Measurements from ENCODE around the gene HDAC1. TPM values are rescaled to one million over a fixed set of nuclear protein-coding genes. Genes with fewer than 3 reads are reported as not detected.
A peak's percentile ranks its signal among the peaks of the same experiment; 100 is the strongest.
"Not testable (repeated sequence)": the region's sequence is repeated elsewhere in the genome, so short reads cannot be mapped to it uniquely, and the experiment has no call there.

Gene HDAC1
- polyA plus RNA-seq (2013, experiment 1 of 2; ENCODE audit: insufficient read length) = 114 TPM
- polyA plus RNA-seq (2013, experiment 2 of 2; ENCODE audit: insufficient read length) = 90.7 TPM

GRCh38 chr1:32291708-32292538, at the start of gene HDAC1:
HDAC1 (plus strand) TSS chr1:32292083; CDS start chr1:32292170, 87 bp downstream.
- peak; percentile 95 for DNase-seq

GRCh38 chr1:32242341-32242851, 49.5 kb upstream of the HDAC1 start:
- no peak for DNase-seq

GRCh38 chr1:32246888-32247273, 45.0 kb upstream of the HDAC1 start, which contains the start of gene FAM167B:
FAM167B (plus strand) TSS chr1:32247222; CDS start chr1:32247422, 200 bp downstream.
- peak; percentile 88 for DNase-seq

- no peak for DNase-seq
These were observed 44.4 kb upstream of the HDAC1 start for GRCh38 chr1:32247452-32247851.

- DNase-seq = peak; percentile 60
These were observed 43.6 kb upstream of the HDAC1 start for GRCh38 chr1:32247983-32248889.

- no peak for DNase-seq
These were observed 41.9 kb upstream of the HDAC1 start for GRCh38 chr1:32249831-32250525.

- no peak for DNase-seq
These were observed 40.8 kb upstream of the HDAC1 start, which contains the start of gene LCK for GRCh38 chr1:32250893-32251716. LCK (plus strand) TSS chr1:32251265; CDS start chr1:32274330, 23,065 bp downstream.

- no peak for DNase-seq
These were observed 36.5 kb upstream of the HDAC1 start for GRCh38 chr1:32255072-32256071.

- DNase-seq = no peak
These were observed 35.2 kb upstream of the HDAC1 start for GRCh38 chr1:32256473-32257226.

GRCh38 chr1:32257227-32257508, 34.7 kb upstream of the HDAC1 start:
- DNase-seq = no peak

- DNase-seq = not testable (repeated sequence)
These were observed 28.7 kb upstream of the HDAC1 start for GRCh38 chr1:32263236-32263593.

- DNase-seq = no peak
These were observed 28.1 kb upstream of the HDAC1 start for GRCh38 chr1:32263744-32264143.

- no peak for DNase-seq
These were observed 26.0 kb upstream of the HDAC1 start for GRCh38 chr1:32265846-32266245.

- DNase-seq = peak; percentile 94
These were observed 24.8 kb upstream of the HDAC1 start for GRCh38 chr1:32266921-32267591.

- DNase-seq = no peak
These were observed 22.1 kb upstream of the HDAC1 start for GRCh38 chr1:32269744-32270143.

GRCh38 chr1:32272557-32273390, 19.1 kb upstream of the HDAC1 start:
- DNase-seq = no peak

- DNase-seq = no peak
These were observed 18.3 kb upstream of the HDAC1 start for GRCh38 chr1:32273391-32274208.
